HG02623 (cell line): Measurements from ENCODE around the gene OR10AD1.
"Not testable (repeated sequence)": the region's sequence is repeated elsewhere in the genome, so short reads cannot be mapped to it uniquely, and the experiment has no call there.

Experiments
- ATAC-seq: cut with Tn5 transposase; IDR thresholded peaks from one replicate; pipeline ENCODE4 v1.9.1; 2021; ENCODE audit warnings: moderate library complexity; ENCODE audit not compliant: unreplicated experiment

The OR10AD1 gene

DNA sequence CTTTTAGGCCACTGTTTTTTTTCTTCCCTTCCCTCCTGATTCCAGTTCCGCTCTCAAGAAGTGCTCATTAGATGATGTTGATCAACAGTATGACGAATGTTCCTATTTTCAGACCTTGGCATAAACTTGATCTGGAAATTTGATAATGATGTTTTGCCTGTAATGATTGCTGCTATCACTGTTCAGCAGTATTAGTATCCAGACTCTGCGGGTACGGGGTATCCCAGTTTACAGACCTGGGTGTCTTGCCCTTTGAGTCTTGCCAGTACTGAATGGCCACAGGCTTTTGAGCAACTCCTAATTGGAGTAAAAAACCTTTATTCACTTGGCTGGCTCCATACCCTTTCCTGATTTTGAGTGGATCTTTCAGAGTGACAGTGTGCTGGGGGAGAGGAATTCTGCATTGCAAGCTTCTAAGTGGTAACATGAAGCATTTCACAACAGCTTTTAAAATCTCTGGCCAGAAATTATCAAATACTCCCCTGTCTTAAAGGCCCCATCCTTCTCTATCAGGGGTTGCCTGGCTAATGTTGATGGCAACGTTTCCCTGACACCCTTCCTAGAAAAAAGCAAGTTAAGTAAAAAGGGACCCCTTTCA is 39.8 kb downstream of the OR10AD1 start:
- ATAC-seq, result no peak

DNA sequence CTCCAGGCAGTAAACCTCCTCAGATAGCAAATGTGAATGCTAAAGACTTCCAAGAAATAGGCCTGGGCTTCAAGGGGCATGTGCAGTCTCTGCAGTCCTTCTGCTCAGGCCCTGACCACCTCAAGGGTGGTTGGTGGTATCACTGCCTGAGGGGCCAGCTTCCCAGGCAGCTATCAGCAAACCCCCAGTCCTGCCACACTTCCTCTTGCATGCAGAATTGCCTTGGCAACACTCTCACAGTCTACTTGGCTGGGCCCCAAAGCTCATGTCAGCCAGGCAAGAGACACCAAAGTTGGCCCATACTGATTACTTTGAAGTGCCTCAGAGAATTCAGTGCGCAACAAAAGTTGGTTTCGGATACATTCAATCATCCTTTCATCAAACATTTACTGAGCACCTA is 42.3 kb downstream of the OR10AD1 start:
- no peak for ATAC-seq

DNA sequence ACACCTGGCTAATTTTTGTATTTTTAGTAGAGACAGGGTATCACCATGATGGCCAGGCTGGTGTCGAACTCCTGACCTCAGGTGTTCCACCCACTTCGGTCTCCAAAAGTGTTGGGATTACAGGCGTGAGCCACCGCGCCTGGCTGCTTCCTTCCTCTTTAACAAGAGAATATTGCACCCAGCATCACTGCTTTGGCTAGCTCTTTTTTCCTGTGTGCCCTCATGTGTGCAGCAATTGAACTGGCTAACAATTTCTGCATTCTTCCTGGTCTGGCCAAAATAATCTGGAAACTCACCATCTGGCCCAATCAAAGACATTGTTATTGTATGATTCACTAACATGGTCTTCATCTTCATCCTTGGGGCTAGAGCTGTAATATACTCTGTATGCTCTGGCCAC is 43.0 kb downstream of the OR10AD1 start:
- ATAC-seq, result no peak

DNA sequence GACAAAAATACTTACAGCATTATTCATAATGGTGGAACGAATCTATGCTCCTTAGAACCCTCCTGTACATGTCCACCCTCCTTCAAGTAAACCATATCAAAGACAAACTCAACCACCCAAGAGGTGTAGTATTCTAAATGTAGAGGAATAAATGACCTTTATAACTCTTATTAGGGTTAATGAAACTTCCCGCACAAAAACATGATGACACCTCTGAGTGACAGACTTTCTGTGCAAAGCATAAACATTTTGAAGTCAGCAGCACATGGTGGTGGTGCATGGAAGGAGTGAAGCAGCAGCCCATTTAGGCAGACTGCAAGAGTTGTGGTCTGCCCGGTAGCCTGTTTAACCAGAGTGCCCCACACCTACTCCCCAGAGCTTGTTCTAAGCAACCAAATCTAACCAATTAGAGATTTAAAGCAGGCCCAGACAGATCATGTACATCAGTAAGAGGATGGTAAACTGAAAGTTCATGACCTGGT is 45.2 kb downstream of the OR10AD1 start:
- no peak for ATAC-seq

DNA sequence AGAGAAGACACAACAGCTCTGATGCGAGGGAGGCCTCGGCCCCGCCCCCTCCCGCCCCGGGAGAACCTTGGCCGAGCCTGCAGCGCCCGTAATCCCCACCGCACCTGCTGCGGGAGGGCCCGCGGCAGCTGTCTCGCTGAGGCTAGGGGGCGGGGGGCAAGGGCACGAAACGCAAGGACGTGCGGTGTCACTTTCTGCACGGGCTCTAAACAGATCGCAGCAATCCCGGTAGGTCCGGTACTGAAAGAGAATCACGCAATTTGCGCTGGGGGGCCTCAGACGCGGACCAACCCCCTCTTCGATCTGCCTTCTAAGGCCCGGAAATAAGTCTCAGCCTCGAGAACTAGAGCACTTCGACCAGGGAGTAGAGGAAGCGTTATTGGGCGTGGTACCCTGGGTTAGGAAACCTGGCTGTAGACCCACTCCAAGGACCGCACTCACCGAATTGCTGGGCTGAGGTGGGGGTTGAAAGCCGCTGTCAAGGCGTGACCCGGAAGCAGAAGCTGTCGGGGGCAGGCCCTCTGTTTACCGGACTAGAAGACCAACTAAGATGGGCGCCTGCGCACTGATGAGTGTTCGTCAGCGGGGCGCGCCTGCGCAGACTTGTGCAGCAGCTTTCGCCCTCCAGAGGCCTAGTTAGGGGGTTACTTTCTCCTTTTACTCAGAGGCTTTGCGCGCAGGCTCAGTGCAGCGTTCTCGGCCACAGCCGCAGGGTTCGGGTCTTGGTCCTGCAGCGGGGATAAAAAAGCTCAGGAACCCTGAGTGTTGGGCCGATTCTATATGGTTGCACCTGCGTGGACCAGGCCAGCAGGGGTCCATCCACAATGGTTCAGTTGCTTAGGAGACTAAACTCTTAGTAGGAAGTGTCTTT is 45.8 kb downstream of the OR10AD1 start, which contains the start of gene ASB8:
Gene ASB8 (minus strand): TSS at position 498 of the 871 bp plus-strand sequence. CDS start 4,019 bp downstream, outside the sequence.
- peak; percentile 86 for ATAC-seq

DNA sequence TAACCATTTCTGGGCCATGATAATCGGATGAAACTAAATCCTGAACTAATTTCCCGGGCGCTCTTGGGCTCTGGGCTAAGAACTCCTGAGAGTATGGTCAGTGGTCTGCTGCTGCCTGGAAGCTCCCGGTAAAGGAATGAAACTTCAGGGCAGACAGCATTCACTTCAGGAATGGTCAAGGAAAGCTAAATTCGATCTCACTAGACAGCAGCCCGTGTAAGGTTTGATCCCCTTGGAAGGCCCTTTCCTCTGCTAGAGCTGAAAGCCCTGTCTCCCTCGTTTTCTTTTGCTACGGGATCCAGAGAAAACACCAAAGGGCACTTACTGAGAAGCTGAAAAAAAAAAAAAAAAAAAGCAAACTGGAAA is 46.5 kb downstream of the OR10AD1 start:
- no peak for ATAC-seq

DNA sequence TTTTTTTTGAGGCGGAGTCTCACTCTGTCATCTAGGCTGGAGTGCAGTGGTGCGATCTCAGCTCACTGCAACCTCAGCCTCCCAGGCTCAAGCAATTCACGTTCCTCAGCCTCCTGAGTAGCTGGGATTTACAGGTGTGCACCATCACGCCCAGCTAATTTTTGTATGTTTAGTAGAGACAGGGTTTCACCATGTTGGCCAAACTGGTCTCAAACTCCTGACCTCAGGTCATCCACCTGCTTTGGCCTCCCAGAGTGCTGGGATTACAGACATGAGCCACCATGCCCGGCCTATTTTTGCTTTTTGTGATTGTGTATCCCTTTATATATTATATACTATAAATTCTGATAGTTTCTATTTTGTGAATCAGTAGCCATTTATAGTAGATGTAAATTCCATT is 47.3 kb downstream of the OR10AD1 start:
- ATAC-seq, result not testable (repeated sequence)
